Karpas-422 (cell line): ENCODE measurements around the gene UBALD2. TPM values are rescaled to one million over a fixed set of nuclear protein-coding genes. Genes with fewer than 3 reads are reported as not detected.
"Not testable (repeated sequence)": the region's sequence is repeated elsewhere in the genome, so short reads cannot be mapped to it uniquely, and the experiment has no call there.

Experiments
- DNase-seq: peaks from one replicate; pipeline ENCODE4 v3.0.0-alpha.2; 2015
- H2AFZ ChIP-seq: fragments of 200-600 bp; sonication (generic); 2 replicates; pipeline ENCODE4 v1.6.1; 2014; ENCODE audit warnings: antibody characterized with exemption, low read length, mixed read lengths
- H3K27ac ChIP-seq: fragments of 200-600 bp; sonication (generic); 2 replicates; pipeline ENCODE4 v1.5.1; 2014; ENCODE audit warnings: mild to moderate bottlenecking, low read length, moderate library complexity
- H3K27me3 ChIP-seq: fragments of 200-600 bp; sonication (generic); 2 replicates; pipeline ENCODE4 v1.6.1; 2014; ENCODE audit warnings: low read length, mixed read lengths
- H3K36me3 ChIP-seq: fragments of 200-600 bp; sonication (generic); 2 replicates; pipeline ENCODE4 v1.6.1; 2014; ENCODE audit warnings: low read length, mixed read lengths; ENCODE audit not compliant: insufficient read depth
- H3K4me1 ChIP-seq: fragments of 200-600 bp; sonication (generic); 2 replicates; pipeline ENCODE4 v1.6.1; 2014; ENCODE audit warnings: mild to moderate bottlenecking, low read length, mixed read lengths
- H3K4me2 ChIP-seq: fragments of 200-600 bp; sonication (generic); 2 replicates; pipeline ENCODE4 v1.6.1; 2014; ENCODE audit warnings: low read length, low read depth, mild to moderate bottlenecking; ENCODE audit not compliant: poor library complexity, severe bottlenecking
- H3K4me3 ChIP-seq: fragments of 200-600 bp; sonication (generic); 2 replicates; pipeline ENCODE4 v1.5.1; 2014; ENCODE audit warnings: mild to moderate bottlenecking, antibody characterized with exemption, low read length, mixed read lengths
- H3K79me2 ChIP-seq: fragments of 200-600 bp; sonication (generic); 2 replicates; pipeline ENCODE4 v1.6.1; 2014; ENCODE audit warnings: mild to moderate bottlenecking, low read length, mixed read lengths
- H3K9ac ChIP-seq: fragments of 200-600 bp; sonication (generic); 2 replicates; pipeline ENCODE4 v1.6.0; 2014; ENCODE audit warnings: low read length
- H3K9me2 ChIP-seq: fragments of 200-600 bp; sonication (generic), shearing (Covaris generic); replicated peaks from 2 replicates; pipeline ENCODE4 v1.6.0; 2014; ENCODE audit warnings: mild to moderate bottlenecking, low read length, moderate library complexity; ENCODE audit not compliant: insufficient read depth
- H3K9me3 ChIP-seq: fragments of 300-700, 200-600 bp; sonication (generic); 2 replicates; pipeline ENCODE4 v1.6.1; 2014; ENCODE audit warnings: low read length, mixed read lengths
- H4K20me1 ChIP-seq: fragments of 200-600 bp; sonication (generic); 2 replicates; pipeline ENCODE4 v1.6.1; 2014; ENCODE audit warnings: mild to moderate bottlenecking, antibody characterized with exemption, low read length, low read depth; ENCODE audit not compliant: insufficient read depth
- total RNA-seq: library from RNA; depleted of rRNA; stranded (reverse); fragments of >200 nt; shearing (Covaris generic); gene quantifications from 2 replicates; pipeline ENCODE4 v1.2.3, GENCODE V29; 2014; ENCODE audit warnings: low replicate concordance; rRNA removed

Gene UBALD2
- 22.5 and 46.3 TPM in 2 replicates for total RNA-seq

GRCh38 chr17:76264755-76265623, at the start of gene UBALD2:
Gene UBALD2, plus strand, starts transcription at chr17:76265348. Its CDS starts 158 bp downstream, at chr17:76265506.
- Histone ChIP-seq H4K20me1 (no peaks in the 10 kb centered on the region), H3K9me3 (no peaks in the 10 kb centered on the region), H3K4me1 (peaks cover 61% of the 10 kb centered on the region), H3K36me3 (no peaks in the 10 kb centered on the region), H3K4me3 (peak within 1 kb of the TSS; percentile 92), H3K9ac (peak within 1 kb of the TSS; percentile 92), H3K9me2 (no peaks in the 10 kb centered on the region), H2AFZ (peak within 1 kb of the TSS; percentile 84), H3K79me2 (peaks cover 19% of the 10 kb centered on the region), H3K27ac (peak within 1 kb of the TSS; percentile 80), H3K4me2 (peak within 1 kb of the TSS; percentile 87), H3K27me3 (no peaks in the 10 kb centered on the region)
- DNase-seq: peak; percentile 99

GRCh38 chr17:76217081-76217480, 48.1 kb upstream of the UBALD2 start:
- Histone ChIP-seq H2AFZ (no peak overlapping the region), H3K4me3 (no peak overlapping the region), H3K27ac (no peak overlapping the region), H3K27me3 (no peaks in the 10 kb centered on the region), H3K9me2 (no peaks in the 10 kb centered on the region), H3K4me1 (no peaks in the 10 kb centered on the region), H3K4me2 (no peak overlapping the region), H3K9me3 (no peaks in the 10 kb centered on the region), H3K79me2 (no peaks in the 10 kb centered on the region), H3K36me3 (no peaks in the 10 kb centered on the region), H4K20me1 (no peaks in the 10 kb centered on the region), H3K9ac (no peak overlapping the region)
- no peak for DNase-seq

- no peak overlapping the region for H3K27ac ChIP-seq
- no peaks in the 10 kb centered on the region for H3K9me3 ChIP-seq
- no peaks in the 10 kb centered on the region for H3K4me1 ChIP-seq
- no peaks in the 10 kb centered on the region for H3K9me2 ChIP-seq
- H3K79me2 ChIP-seq: no peaks in the 10 kb centered on the region
- no peak overlapping the region for H3K9ac ChIP-seq
- H3K27me3 ChIP-seq: no peaks in the 10 kb centered on the region
- H2AFZ ChIP-seq: no peak overlapping the region
- no peaks in the 10 kb centered on the region for H3K36me3 ChIP-seq
- no peak for DNase-seq
- no peak overlapping the region for H3K4me2 ChIP-seq
- H4K20me1 ChIP-seq: no peaks in the 10 kb centered on the region
- H3K4me3 ChIP-seq: no peak overlapping the region
These were observed 45.3 kb upstream of the UBALD2 start for GRCh38 chr17:76219670-76220383.

- Histone ChIP-seq H4K20me1 (no peaks in the 10 kb centered on the region), H3K27me3 (no peaks in the 10 kb centered on the region), H3K79me2 (no peaks in the 10 kb centered on the region), H3K9me2 (no peaks in the 10 kb centered on the region), H3K4me2 (no peak overlapping the region), H3K4me1 (no peaks in the 10 kb centered on the region), H2AFZ (no peak overlapping the region), H3K9ac (no peak overlapping the region), H3K27ac (no peak overlapping the region), H3K36me3 (no peaks in the 10 kb centered on the region), H3K9me3 (no peaks in the 10 kb centered on the region), H3K4me3 (no peak overlapping the region)
- no peak for DNase-seq
These were observed 41.3 kb upstream of the UBALD2 start for GRCh38 chr17:76223802-76224201.

GRCh38 chr17:76225373-76226086, 39.6 kb upstream of the UBALD2 start:
- not testable (repeated sequence) for H4K20me1 ChIP-seq, H3K9me3 ChIP-seq, H3K4me2 ChIP-seq, H3K4me1 ChIP-seq, H3K79me2 ChIP-seq, H3K27me3 ChIP-seq, H3K9me2 ChIP-seq, H3K27ac ChIP-seq, H3K9ac ChIP-seq, H3K4me3 ChIP-seq, H3K36me3 ChIP-seq, H2AFZ ChIP-seq, DNase-seq

GRCh38 chr17:76226749-76227148, 38.4 kb upstream of the UBALD2 start:
- H3K9ac ChIP-seq, H3K79me2 ChIP-seq, H3K36me3 ChIP-seq, H3K4me3 ChIP-seq, H2AFZ ChIP-seq, DNase-seq, H3K9me3 ChIP-seq, H3K4me1 ChIP-seq, H3K27me3 ChIP-seq, H3K27ac ChIP-seq, H3K9me2 ChIP-seq, H3K4me2 ChIP-seq, H4K20me1 ChIP-seq: not testable (repeated sequence)

GRCh38 chr17:76232342-76232741, 32.8 kb upstream of the UBALD2 start:
- Histone ChIP-seq H2AFZ (no peak overlapping the region), H3K9ac (no peak overlapping the region), H3K4me3 (no peak overlapping the region), H3K79me2 (no peaks in the 10 kb centered on the region), H3K27ac (no peak overlapping the region), H3K27me3 (no peaks in the 10 kb centered on the region), H4K20me1 (no peaks in the 10 kb centered on the region), H3K4me1 (no peaks in the 10 kb centered on the region), H3K9me2 (no peaks in the 10 kb centered on the region), H3K4me2 (no peak overlapping the region), H3K9me3 (no peaks in the 10 kb centered on the region), H3K36me3 (no peaks in the 10 kb centered on the region)
- no peak for DNase-seq
